HepG2 (cell line): Measurements from ENCODE around the gene RAB2B. TPM values are rescaled to one million over a fixed set of nuclear protein-coding genes. Genes with fewer than 3 reads are reported as not detected.

ENCODE experiments used
- AGO1 ChIP-seq: fragments of 200-400 bp; formaldehyde crosslinking; IDR thresholded peaks from 2 replicates; pipeline ENCODE4 v1.6.1; 2017; ENCODE audit warnings: mild to moderate bottlenecking, low read depth, low read length, moderate library complexity; ENCODE audit not compliant: poor library complexity, severe bottlenecking
- ATRX ChIP-seq: sonication (generic); formaldehyde crosslinking; IDR thresholded peaks from 2 replicates; pipeline ENCODE4 v1.4.0; 2020; ENCODE audit warnings: missing genetic modification reagents, borderline replicate concordance
- CREB3 ChIP-seq: sonication (generic); formaldehyde crosslinking; IDR thresholded peaks from 2 replicates; pipeline ENCODE4 v1.5.0; 2020; ENCODE audit warnings: missing genetic modification reagents
- FOXK1 ChIP-seq: sonication (generic); formaldehyde crosslinking; IDR thresholded peaks from 2 replicates; pipeline ENCODE4 v1.4.0; 2020; ENCODE audit warnings: low read depth, missing genetic modification reagents, borderline replicate concordance
- FOXM1 ChIP-seq: sonication (generic); formaldehyde crosslinking; IDR thresholded peaks from 2 replicates; pipeline ENCODE4 v1.5.0; 2020; ENCODE audit warnings: missing genetic modification reagents
- ISX ChIP-seq: sonication (generic); formaldehyde crosslinking; conservative IDR thresholded peaks from 2 replicates; pipeline ENCODE4 v1.5.0; 2020; ENCODE audit warnings: missing genetic modification reagents
- MAF1 ChIP-seq: sonication (generic); formaldehyde crosslinking; IDR thresholded peaks from 2 replicates; pipeline ENCODE4 v1.5.0; 2020; ENCODE audit warnings: missing genetic modification reagents, borderline replicate concordance
- MXD4 ChIP-seq: IDR thresholded peaks from 2 replicates; pipeline ENCODE4 v1.6.1; 2016; ENCODE audit warnings: mild to moderate bottlenecking, missing biosample characterization, missing genetic modification reagents
- PLSCR1 ChIP-seq: sonication (generic); formaldehyde crosslinking; IDR thresholded peaks from 2 replicates; pipeline ENCODE4 v1.5.0; 2020; ENCODE audit warnings: missing genetic modification reagents, mild to moderate bottlenecking, borderline replicate concordance
- POGK ChIP-seq: sonication (generic); formaldehyde crosslinking; conservative IDR thresholded peaks from 2 replicates; pipeline ENCODE4 v1.8.0; 2022; ENCODE audit warnings: mild to moderate bottlenecking, moderate library complexity, missing genetic modification reagents
- SNRNP70 ChIP-seq: fragments of 200-400 bp; formaldehyde crosslinking; IDR thresholded peaks from 2 replicates; pipeline ENCODE4 v1.6.1; 2017; ENCODE audit warnings: mild to moderate bottlenecking, low read depth, low read length, moderate library complexity
- TBL1XR1 ChIP-seq: fragments of 150-350 bp; IDR thresholded peaks from 2 replicates; pipeline ENCODE4 v1.6.1; 2014; ENCODE audit warnings: borderline replicate concordance, low read length; ENCODE audit not compliant: partially characterized antibody
- TBP ChIP-seq: sonication (generic); formaldehyde crosslinking; IDR thresholded peaks from 2 replicates; pipeline ENCODE4 v1.5.0; 2020; ENCODE audit warnings: missing genetic modification reagents
- TRAFD1 ChIP-seq: sonication (generic); formaldehyde crosslinking; IDR thresholded peaks from 2 replicates; pipeline ENCODE4 v1.5.1; 2020; ENCODE audit warnings: missing genetic modification reagents, mild to moderate bottlenecking, borderline replicate concordance
- ZBTB25 ChIP-seq: IDR thresholded peaks from 2 replicates; pipeline ENCODE4 v1.6.1; 2018; ENCODE audit warnings: missing genetic modification reagents
- ZBTB38 ChIP-seq: sonication (generic); formaldehyde crosslinking; IDR thresholded peaks from 2 replicates; pipeline ENCODE4 v1.5.1; 2020; ENCODE audit warnings: mild to moderate bottlenecking, missing genetic modification reagents
- ZNF235 ChIP-seq: sonication (generic); formaldehyde crosslinking; IDR thresholded peaks from 2 replicates; pipeline ENCODE4 v1.8.1; 2023; ENCODE audit warnings: mild to moderate bottlenecking, missing genetic modification reagents, borderline replicate concordance
- ZNF275 ChIP-seq: sonication (generic); formaldehyde crosslinking; IDR thresholded peaks from 2 replicates; pipeline ENCODE4 v1.8.0; 2022; ENCODE audit warnings: missing genetic modification reagents, mild to moderate bottlenecking, inconsistent platforms, borderline replicate concordance
- ZNF354B ChIP-seq: sonication (generic); formaldehyde crosslinking; IDR thresholded peaks from 2 replicates; pipeline ENCODE4 v1.8.0; 2022; ENCODE audit warnings: mild to moderate bottlenecking, missing genetic modification reagents
- ZNF564 ChIP-seq: sonication (generic); formaldehyde crosslinking; IDR thresholded peaks from 2 replicates; pipeline ENCODE4 v1.8.1; 2023; ENCODE audit warnings: mild to moderate bottlenecking, missing genetic modification reagents
- ZNF879 ChIP-seq: sonication (generic); formaldehyde crosslinking; IDR thresholded peaks from 2 replicates; pipeline ENCODE4 v1.8.1; 2023; ENCODE audit warnings: missing genetic modification reagents
- polyA plus RNA-seq, 8 experiments: library from polyadenylated mRNA; depleted of rRNA in 3 of 8; stranded (reverse) in 7 of 8; unstranded in 1 of 8; fragments of >200 nt; fragmentation: Illumina TruSeq in 4 of 8; extraction: Trizol in 4 of 8; gene quantifications; 2 replicates each; pipeline versions ENCODE4 v1.2.1 to v1.2.3, GENCODE V29; 2011 to 2016; ENCODE audit warnings: low read depth in 4 of 8, missing spikeins in 1 of 8, mixed read lengths in 1 of 8; ENCODE audit not compliant: insufficient read depth in 1 of 8
- total RNA-seq, 5 experiments: library from RNA; depleted of rRNA; stranded (reverse); fragments of >200 nt; fragmentation: Illumina TruSeq; extraction: Trizol; gene quantifications; 2 replicates each; pipeline ENCODE4 v1.2.3, GENCODE V29; 2016; ENCODE audit warnings: low read depth in 1 of 5

RAB2B gene
- total and polyA plus RNA-seq, 2 of the 13 experiments (the other 11 are each of a cell fraction or from before 2014, with no cell fraction given) = 36.0 to 60.6 TPM

- peak; percentile 66 for TF ChIP-seq ZBTB38
- no peak for TF ChIP-seq ZNF275 (CRISPR knock-in tag)
- peak; percentile 76; the same call in 1 of the 2 replicates for TF ChIP-seq ZNF235 (CRISPR knock-in tag)
- TF ChIP-seq ZNF354B = no peak
- TF ChIP-seq SNRNP70 = no peak
- 0 out of 2 replicates have a peak, but pooled peaks have one; percentile 23 for TF ChIP-seq ZNF564 (CRISPR knock-in tag)
- TF ChIP-seq TBP = 0 out of 2 replicates have a peak, but pooled peaks have one; percentile 1
- no peak for TF ChIP-seq FOXM1 (CRISPR knock-in tag)
- peak; percentile 89 for TF ChIP-seq AGO1
- TF ChIP-seq TBL1XR1 = peak; percentile 32
- peak; percentile 85 for TF ChIP-seq MXD4 (CRISPR knock-in tag)
- TF ChIP-seq ZBTB25 (CRISPR knock-in tag) = peak; percentile 80
- peak; percentile 70 for TF ChIP-seq ISX
- TF ChIP-seq POGK (CRISPR knock-in tag) = peak; percentile 94
- no peak for TF ChIP-seq ATRX (CRISPR knock-in tag)
- no peak for TF ChIP-seq TRAFD1 (CRISPR knock-in tag)
- TF ChIP-seq ZNF879 = peak; percentile 78; the same call in 1 of the 2 replicates
- TF ChIP-seq PLSCR1 = no peak
- no peak for TF ChIP-seq CREB3 (CRISPR knock-in tag)
- TF ChIP-seq MAF1 = peak; percentile 90; the same call in 1 of the 2 replicates
- TF ChIP-seq FOXK1 (CRISPR knock-in tag) = peak; percentile 97
Observed at GRCh38 chr14:21437063-21437901, 39.5 kb downstream of the RAB2B start (continued).
